Endothelial cell of umbilical vein (primary cell): ENCODE measurements around the gene GTF2H4. TPM values are rescaled to one million over a fixed set of nuclear protein-coding genes. Genes with fewer than 3 reads are reported as not detected.

Experiments used
- BruUV-seq: library from RNA; stranded (reverse); fragments of 400-500 nt; replicated peaks from 2 replicates; lab custom pipeline; 2021; lab: Mats Ljungman, UMichigan
- CTCF ChIA-PET: fragments of 300-600, 350-600 bp; sonication (Branson Sonifier 250); formaldehyde crosslinking; loops from one replicate; lab custom pipeline; 2021; ENCODE audit warnings: antibody characterized with exemption, inconsistent platforms; lab: Charles Lee
- POLR2A ChIA-PET: fragments of 300-600, 350-600 bp; sonication (Branson Sonifier 250); formaldehyde crosslinking; loops from one replicate; lab custom pipeline; 2021; ENCODE audit warnings: antibody characterized with exemption, inconsistent platforms; lab: Charles Lee
- DNase-seq: peaks from one replicate; pipeline ENCODE4 v3.0.0-alpha.2; 2011; ENCODE audit warnings: low read depth, low spot score
- FAIRE-seq: peaks from 2 replicates; lab custom pipeline; 2011; peaks lifted over from hg19 to GRCh38; lab: Jason Lieb, UNC
- H2AFZ ChIP-seq: 2 replicates; pipeline ENCODE4 v1.6.0; 2012; ENCODE audit warnings: low read depth, low read length, control low read depth, inconsistent platforms
- H3K27ac ChIP-seq: 2 replicates; pipeline ENCODE4 v1.5.1; 2011; ENCODE audit warnings: low read depth, mild to moderate bottlenecking, control low read depth, low read length, moderate library complexity; ENCODE audit not compliant: insufficient read depth
- H3K27me3 ChIP-seq, 2 experiments: 2 replicates each; pipeline versions ENCODE4 v1.6.0 to v1.6.1; 2011; ENCODE audit warnings: low read length in 2 of 2, mixed read lengths in 1 of 2; ENCODE audit not compliant: control insufficient read depth in 2 of 2, insufficient read depth in 2 of 2
- H3K36me3 ChIP-seq, 2 experiments: 2 replicates in 1 of 2; 3 replicates in 1 of 2; pipeline ENCODE4 v1.5.1; 2011; ENCODE audit warnings: low read length in 2 of 2, mild to moderate bottlenecking in 1 of 2, moderate library complexity in 1 of 2; ENCODE audit not compliant: control insufficient read depth in 2 of 2, insufficient read depth in 2 of 2; ENCODE audit errors: extremely low read depth in 1 of 2
- H3K4me1 ChIP-seq: 3 replicates; pipeline ENCODE4 v1.5.1; 2011; ENCODE audit warnings: mild to moderate bottlenecking, low read length; ENCODE audit not compliant: control insufficient read depth, insufficient read depth; ENCODE audit errors: extremely low read depth
- H3K4me2 ChIP-seq: 2 replicates; pipeline ENCODE4 v1.6.1; 2011; ENCODE audit warnings: low read length, control low read depth, mixed read lengths; ENCODE audit not compliant: insufficient read depth
- H3K4me3 ChIP-seq, 3 experiments: fragments of 200-600 bp in 1 of 3; sonication (generic), shearing (Covaris generic) in 1 of 3; replicated peaks in 1 of 3; 2 replicates each; pipeline ENCODE4 v1.5.1; 2011 to 2016; ENCODE audit warnings: control low read depth in 3 of 3, low read length in 3 of 3, mild to moderate bottlenecking in 2 of 3, inconsistent platforms in 1 of 3, low read depth in 1 of 3, moderate library complexity in 1 of 3; ENCODE audit not compliant: insufficient read depth in 1 of 3
- H3K79me2 ChIP-seq: 2 replicates; pipeline ENCODE4 v1.6.0; 2012; ENCODE audit warnings: low read length, inconsistent platforms; ENCODE audit not compliant: control insufficient read depth, insufficient read depth
- H3K9ac ChIP-seq: replicated peaks from 2 replicates; pipeline ENCODE3; 2011; ENCODE audit warnings: low read length, control low read depth; ENCODE audit not compliant: insufficient read depth; ENCODE audit errors: extremely low read depth
- H3K9me1 ChIP-seq: replicated peaks from 3 replicates; pipeline ENCODE4 v1.6.0; 2011; ENCODE audit warnings: mild to moderate bottlenecking, low read length; ENCODE audit not compliant: control insufficient read depth, insufficient read depth; ENCODE audit errors: extremely low read depth
- H3K9me3 ChIP-seq: replicated peaks from 2 replicates; pipeline ENCODE4 v1.5.1; 2012; ENCODE audit warnings: low read length, inconsistent platforms; ENCODE audit not compliant: control insufficient read depth, insufficient read depth
- H4K20me1 ChIP-seq: replicated peaks from 2 replicates; pipeline ENCODE3; 2011; ENCODE audit warnings: mild to moderate bottlenecking, low read length; ENCODE audit not compliant: control insufficient read depth, insufficient read depth; ENCODE audit errors: extremely low read depth
- CTCF ChIP-seq, 2 donors: IDR thresholded peaks; 1 replicate in 1 of 2; 2 replicates in 1 of 2; pipeline ENCODE4 v1.5.1; 2011; ENCODE audit warnings: low read length in 2 of 2, mild to moderate bottlenecking in 2 of 2, moderate library complexity in 2 of 2, control low read depth in 1 of 2, inconsistent platforms in 1 of 2, low read depth in 1 of 2; ENCODE audit not compliant: insufficient read depth in 1 of 2; ENCODE audit errors: extremely low read depth in 1 of 2
- EZH2 ChIP-seq: IDR thresholded peaks from 2 replicates; pipeline ENCODE4 v1.6.1; 2012; ENCODE audit warnings: borderline replicate concordance, low read depth, mild to moderate bottlenecking, moderate library complexity, low read length, inconsistent platforms; ENCODE audit not compliant: severe bottlenecking
- FOS ChIP-seq: IDR thresholded peaks from 2 replicates; pipeline ENCODE4 v1.6.1; 2011; ENCODE audit warnings: mild to moderate bottlenecking, low read length, moderate library complexity, borderline replicate concordance; ENCODE audit not compliant: insufficient read depth
- GATA2 ChIP-seq: IDR thresholded peaks from 2 replicates; pipeline ENCODE4 v1.7.0; 2011; ENCODE audit warnings: low read depth, mild to moderate bottlenecking, moderate library complexity, mixed read lengths, low read length; ENCODE audit not compliant: insufficient read length, insufficient read depth
- JUN ChIP-seq: IDR thresholded peaks from 2 replicates; pipeline ENCODE4 v1.6.1; 2011; ENCODE audit warnings: borderline replicate concordance, low read depth; ENCODE audit not compliant: insufficient read length, insufficient read depth
- MAX ChIP-seq: IDR thresholded peaks from 2 replicates; pipeline ENCODE4 v1.6.1; 2011; ENCODE audit not compliant: insufficient read depth, insufficient read length
- MYC ChIP-seq: IDR thresholded peaks from one replicate; pipeline ENCODE4 v1.6.1; 2011; ENCODE audit warnings: mild to moderate bottlenecking, low read depth, low read length
- POLR2A ChIP-seq: IDR thresholded peaks from 2 replicates; pipeline ENCODE4 v1.6.1; 2012; ENCODE audit warnings: low read depth, mild to moderate bottlenecking, control low read depth, low read length
- POLR2AphosphoS5 ChIP-seq: IDR thresholded peaks from 2 replicates; pipeline ENCODE4 v1.6.1; 2012; ENCODE audit warnings: low read depth, mild to moderate bottlenecking, control low read depth, low read length, moderate library complexity; ENCODE audit not compliant: insufficient read depth
- dilution Hi-C: fragments of 300-500 bp; cut with MboI; formaldehyde crosslinking; loops from one replicate; pipeline ENCODE4 v1.15.0; 2019; ENCODE audit warnings: low sequenced_read_pairs; ENCODE audit not compliant: extremely low pct_ligation_motif_present
- intact Hi-C: fragments of 100-400 bp; cut with micrococcal nuclease; formaldehyde crosslinking; loops from one replicate; pipeline ENCODE4 v1.10.0; 2022
- polyA plus RNA-seq, 4 experiments: library from polyadenylated mRNA; depleted of rRNA in 3 of 4; stranded (reverse) in 3 of 4; unstranded in 1 of 4; fragments of >200 nt; gene quantifications; 2 replicates each; pipeline versions ENCODE4 v1.2.1 to v1.2.3, GENCODE V29; 2011 to 2012; ENCODE audit warnings: missing spikeins in 1 of 4
- total RNA-seq: library from RNA; stranded (reverse); gene quantifications from 2 replicates; pipeline ENCODE4 v1.2.3, GENCODE V29; 2021

GTF2H4 gene
- total and polyA plus RNA-seq, 2 donors (not counting 3 experiments of a cell fraction or from before 2014, with no cell fraction given), result 40.5 to 52.6 TPM

- H4K20me1 ChIP-seq, result no peaks in the 10 kb centered on the region
- H3K9ac ChIP-seq, result no peak overlapping the region
- ChIA-PET POLR2A (no interaction called here), CTCF (interaction anchor here (1.0 to 1.4 kb wide), 4 partner anchors 11 to 217 kb away, joined by 3 to 4 read pairs (median 3); partner anchors contain the start of gene GTF2H4)
- no peaks in the 10 kb centered on the region for H3K4me1 ChIP-seq
- no peak for FAIRE-seq
- H3K36me3 ChIP-seq, result peaks cover 0 to 7% of the 10 kb centered on the region in 2 experiments
- H2AFZ ChIP-seq, result no peak overlapping the region
- no TSS peak for BruUV-seq
- H3K27me3 ChIP-seq, result no peaks in the 10 kb centered on the region
- dilution Hi-C loops (loop anchor here (25.0 kb wide), 1 partner anchor 159 kb away; the partner anchor contains the start of genes FLOT1 and IER3), intact Hi-C loops (no loop called here)
- H3K4me2 ChIP-seq, result no peak overlapping the region
- no peak for TF ChIP-seq FOS
- TF ChIP-seq GATA2, result no peak
- no peak for TF ChIP-seq CTCF (IDR thresholded peaks at IDR 0.05; ENCODE audit: extremely low read depth in 1 of 2, insufficient read depth in 1 of 2, low read depth in 1 of 2, low read length in 2 of 2)
- no peak for TF ChIP-seq MAX
- TF ChIP-seq JUN, result no peak
- no peak for TF ChIP-seq POLR2AphosphoS5
- TF ChIP-seq MYC, result no peak
- no peak for TF ChIP-seq EZH2
- TF ChIP-seq POLR2A, result no peak
- no peak overlapping the region for H3K27ac ChIP-seq
- H3K79me2 ChIP-seq, result no peaks in the 10 kb centered on the region
- DNase-seq, result no peak
- no peaks in the 10 kb centered on the region for H3K9me1 ChIP-seq
- no peak overlapping the region for H3K4me3 ChIP-seq
- H3K9me3 ChIP-seq, result no peaks in the 10 kb centered on the region
Measured at GRCh38 chr6:30896541-30896940, 11.5 kb upstream of the GTF2H4 start.
